Measurements from ENCODE around the gene STOML2. TPM values are rescaled to one million over a fixed set of nuclear protein-coding genes. Genes with fewer than 3 reads are reported as not detected.
A peak's percentile ranks its signal among the peaks of the same experiment; 100 is the strongest.

Gene STOML2
- total and polyA plus RNA-seq, 9 of the 15 experiments (the other 6 are each of a cell fraction or from before 2014, with no cell fraction given): 110 to 220 (median 174) TPM

- TF ChIP-seq GABPB1 (CRISPR knock-in tag; IDR thresholded peaks at IDR 0.05): no peak
- TF ChIP-seq TAF1 (IDR thresholded peaks at IDR 0.05; ENCODE audit: control insufficient read depth, extremely low read depth, insufficient read depth, low read length, severe bottlenecking): peak; percentile 62
- no peak for TF ChIP-seq ZNF277 (CRISPR knock-in tag; IDR thresholded peaks at IDR 0.05; ENCODE audit: borderline replicate concordance)
- no peak for TF ChIP-seq CLOCK (CRISPR knock-in tag; IDR thresholded peaks at IDR 0.05; ENCODE audit: borderline replicate concordance)
- no peak for TF ChIP-seq TRIM24 (IDR thresholded peaks at IDR 0.05)
- no peak for TF ChIP-seq ATF4 (CRISPR knock-in tag; IDR thresholded peaks at IDR 0.05)
- TF ChIP-seq HDAC2 (IDR thresholded peaks at IDR 0.05): no peak
- TF ChIP-seq KAT2B (IDR thresholded peaks at IDR 0.05; ENCODE audit: low read depth, low read length): no peak
- no peak for TF ChIP-seq ARID3B (CRISPR knock-in tag; IDR thresholded peaks at IDR 0.05; ENCODE audit: borderline replicate concordance)
- no peak for TF ChIP-seq CBFA2T2 (conservative IDR thresholded peaks at IDR 0.05)
- peak; percentile 82 for TF ChIP-seq NFE2 (IDR thresholded peaks at IDR 0.05; ENCODE audit: low read depth)
- TF ChIP-seq ZNF316 (IDR thresholded peaks at IDR 0.05): peak; percentile 63
- no peak; the same call in 1 of the 2 replicates for TF ChIP-seq TCF3 (CRISPR knock-in tag; IDR thresholded peaks at IDR 0.05)
- no peak for TF ChIP-seq ZBTB1 (CRISPR knock-in tag; IDR thresholded peaks at IDR 0.05; ENCODE audit: borderline replicate concordance, low read depth)
- no peak for TF ChIP-seq MEF2A (IDR thresholded peaks at IDR 0.05; ENCODE audit: control insufficient read depth, low read depth, low read length)
- no peak; a peak in 1 of 4 replicates for TF ChIP-seq NRF1 (conservative IDR thresholded peaks at IDR 0.05 in 1 of 2, IDR thresholded peaks at IDR 0.05 in 1 of 2)
- TF ChIP-seq SMAD1 (IDR thresholded peaks at IDR 0.05; ENCODE audit: low read depth, low read length, partially characterized antibody): no peak
- TF ChIP-seq EZH2 (IDR thresholded peaks at IDR 0.05; ENCODE audit: borderline replicate concordance, low read depth, low read length): no peak
- TF ChIP-seq CHD2 (IDR thresholded peaks at IDR 0.05; ENCODE audit: low read depth, low read length): peak; percentile 74
- peak; percentile 64; the same call in 1 of the 2 replicates for TF ChIP-seq CREB3L1 (IDR thresholded peaks at IDR 0.05; ENCODE audit: borderline replicate concordance, low read depth)
These were observed 30.3 kb downstream of the STOML2 start, which contains the start of gene VCP (continued) for GRCh38 chr9:35072461-35073278.
